ENCODE results near the gene BCAR1.

The BCAR1 gene

DNA sequence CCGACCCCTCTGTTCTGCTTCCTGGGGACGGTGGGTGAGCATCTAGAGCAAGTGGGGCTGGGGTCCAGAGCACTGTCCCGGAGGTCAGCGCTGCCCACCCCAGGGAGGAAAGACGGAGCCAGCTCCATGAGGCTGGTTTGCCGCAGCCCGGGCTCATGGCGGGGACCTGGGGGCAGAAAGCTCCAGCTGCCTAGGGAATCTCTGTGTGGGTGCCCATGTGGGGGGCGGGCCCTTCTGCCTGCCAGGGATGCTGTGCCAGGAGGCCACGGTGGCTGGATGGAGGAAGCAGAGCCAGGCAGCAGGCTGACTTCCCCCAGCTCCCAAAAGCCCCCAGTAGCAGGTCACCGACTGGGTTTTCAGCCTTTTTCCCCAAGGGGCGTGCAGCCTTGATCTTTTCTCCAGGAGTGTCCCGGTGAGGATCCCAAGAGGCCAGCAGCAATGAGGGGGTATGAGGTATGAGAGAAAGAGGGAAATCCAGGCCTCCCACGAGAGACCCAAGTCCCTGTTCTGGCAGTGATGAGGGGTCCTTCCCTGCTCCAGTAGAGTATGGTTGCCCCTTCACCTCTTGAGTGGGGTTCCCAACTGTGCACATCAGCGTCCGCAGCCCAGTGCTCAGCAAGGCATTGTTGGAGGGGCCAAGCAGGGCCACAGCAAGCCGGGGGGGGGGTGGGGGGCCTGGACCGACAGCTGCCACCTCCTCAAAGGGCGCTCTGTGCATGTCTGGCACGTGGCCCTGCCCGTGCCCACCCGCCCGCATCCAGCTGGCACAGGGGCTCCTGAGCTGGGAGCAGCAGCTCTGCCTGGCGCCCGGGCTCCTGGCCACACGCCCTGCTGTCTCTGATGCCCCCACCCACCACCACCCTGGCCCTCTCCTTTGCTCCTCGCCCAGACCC, 15.6 kb upstream of the BCAR1 start:
- no peak for DNase-seq
- TF ChIP-seq, protein P1, sequence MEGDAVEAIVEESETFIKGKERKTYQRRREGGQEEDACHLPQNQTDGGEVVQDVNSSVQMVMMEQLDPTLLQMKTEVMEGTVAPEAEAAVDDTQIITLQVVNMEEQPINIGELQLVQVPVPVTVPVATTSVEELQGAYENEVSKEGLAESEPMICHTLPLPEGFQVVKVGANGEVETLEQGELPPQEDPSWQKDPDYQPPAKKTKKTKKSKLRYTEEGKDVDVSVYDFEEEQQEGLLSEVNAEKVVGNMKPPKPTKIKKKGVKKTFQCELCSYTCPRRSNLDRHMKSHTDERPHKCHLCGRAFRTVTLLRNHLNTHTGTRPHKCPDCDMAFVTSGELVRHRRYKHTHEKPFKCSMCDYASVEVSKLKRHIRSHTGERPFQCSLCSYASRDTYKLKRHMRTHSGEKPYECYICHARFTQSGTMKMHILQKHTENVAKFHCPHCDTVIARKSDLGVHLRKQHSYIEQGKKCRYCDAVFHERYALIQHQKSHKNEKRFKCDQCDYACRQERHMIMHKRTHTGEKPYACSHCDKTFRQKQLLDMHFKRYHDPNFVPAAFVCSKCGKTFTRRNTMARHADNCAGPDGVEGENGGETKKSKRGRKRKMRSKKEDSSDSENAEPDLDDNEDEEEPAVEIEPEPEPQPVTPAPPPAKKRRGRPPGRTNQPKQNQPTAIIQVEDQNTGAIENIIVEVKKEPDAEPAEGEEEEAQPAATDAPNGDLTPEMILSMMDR (IDR thresholded peaks at IDR 0.05; ENCODE audit: low read depth, low read length) = no peak

DNA sequence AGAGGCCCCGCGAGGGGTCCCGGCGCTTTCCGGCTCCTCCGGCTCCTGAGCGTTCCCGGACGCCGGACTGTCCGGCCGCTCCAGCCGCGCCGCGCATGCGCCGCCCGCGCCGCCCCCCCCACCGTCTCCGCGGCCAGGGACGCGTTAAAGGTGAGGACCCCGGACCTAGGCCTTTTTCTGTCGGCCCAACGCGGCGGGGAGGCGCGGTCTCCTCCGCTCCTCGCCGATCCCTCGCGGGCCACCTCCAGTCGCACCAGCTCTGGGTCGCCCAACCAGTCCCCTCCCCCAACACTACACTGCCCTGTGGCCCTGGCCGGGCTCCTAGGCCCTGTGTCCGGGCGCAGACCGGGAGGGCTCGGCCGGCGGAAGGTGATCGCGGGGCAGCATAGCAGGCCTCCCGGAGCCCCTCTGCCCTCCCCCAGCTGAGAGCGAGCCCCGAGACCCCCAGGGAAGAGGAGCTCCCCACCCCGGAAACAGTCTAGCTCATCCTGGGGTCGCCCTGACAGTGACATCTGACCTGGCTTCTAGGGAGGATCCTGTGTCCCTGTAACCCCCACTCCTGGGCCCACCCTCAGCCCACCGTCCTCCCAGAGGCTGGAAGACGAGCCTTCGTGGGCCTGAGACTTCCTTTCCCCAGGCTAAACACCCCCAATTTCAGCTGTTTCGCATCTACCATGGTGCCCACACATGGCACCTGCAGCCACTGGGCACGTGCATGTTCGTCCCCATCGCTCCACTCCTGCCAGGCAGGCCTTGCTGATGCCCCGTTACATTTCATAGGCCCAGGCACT, 14.7 kb upstream of the BCAR1 start:
- peak; percentile 80 for DNase-seq
- Histone ChIP-seq H3K9me3 (no peaks in the 10 kb centered on the region), H3K27me3 (no peaks in the 10 kb centered on the region), H3K36me3 (no peaks in the 10 kb centered on the region), H3K4me1 (peaks cover 23% of the 10 kb centered on the region), H3K4me3 (ENCODE audit: low read depth, low read length) (peak overlapping the region; percentile 95)
- TF ChIP-seq, protein P1 (IDR thresholded peaks at IDR 0.05; ENCODE audit: low read depth, low read length) = no peak

More for the DNA sequence above, 15.6 kb upstream of the BCAR1 start:
- Histone ChIP-seq H3K27me3 (no peaks in the 10 kb centered on the region), H3K9me3 (no peaks in the 10 kb centered on the region), H3K4me1 (peaks cover 23% of the 10 kb centered on the region), H3K36me3 (no peaks in the 10 kb centered on the region), H3K4me3 (ENCODE audit: low read depth, low read length) (peak overlapping the region; percentile 95)

DNA sequence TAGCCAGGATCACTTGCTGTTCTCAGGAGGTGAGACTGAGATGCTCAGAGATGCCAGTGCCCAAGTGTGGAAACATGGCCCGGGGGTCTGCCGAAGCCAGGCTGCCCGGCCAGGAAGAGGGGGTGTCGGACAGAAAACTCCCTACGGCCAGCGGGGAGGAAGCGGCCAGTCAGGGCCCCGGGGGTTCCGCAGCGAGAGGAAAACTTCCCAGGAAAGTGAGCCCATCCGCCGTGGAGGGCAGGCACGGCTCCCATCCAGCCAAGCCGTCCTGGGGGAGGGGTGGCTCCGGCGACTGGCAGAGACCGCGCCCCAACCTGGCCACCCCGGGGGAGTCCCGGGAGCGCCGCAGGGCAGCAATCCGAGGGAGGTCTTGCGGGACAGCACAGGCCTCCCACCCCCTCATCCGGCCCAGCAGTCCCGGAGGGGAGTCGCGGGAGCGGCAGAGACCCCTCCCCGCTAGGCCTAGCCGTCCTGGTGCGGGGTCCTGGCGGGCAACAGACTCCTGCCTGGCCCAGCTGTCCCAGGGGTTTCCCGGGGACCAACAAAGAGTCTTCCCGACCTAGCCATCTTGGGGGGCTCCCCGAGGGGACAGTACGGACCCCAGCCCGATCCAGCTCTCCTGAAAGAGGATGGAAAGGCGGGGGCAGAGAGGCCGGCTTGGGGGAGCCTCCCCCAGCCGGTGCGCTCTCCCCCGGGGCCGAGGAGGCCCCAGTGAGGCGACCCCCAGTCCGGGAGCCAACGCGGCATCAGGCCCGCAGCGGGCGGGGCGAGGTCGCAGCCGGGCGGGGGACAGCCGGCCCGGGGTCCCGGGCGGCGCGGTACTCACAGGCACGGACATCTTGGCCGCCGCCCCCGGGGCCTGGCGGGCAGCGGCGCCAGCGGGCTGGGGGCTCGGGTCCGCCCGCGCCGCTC, 13.8 kb upstream of the BCAR1 start:
- peak; percentile 58 for DNase-seq
- TF ChIP-seq, protein P1 (IDR thresholded peaks at IDR 0.05; ENCODE audit: low read depth, low read length) = no peak
- Histone ChIP-seq H3K9me3 (no peaks in the 10 kb centered on the region), H3K4me3 (ENCODE audit: low read depth, low read length) (peak overlapping the region; percentile 95), H3K36me3 (no peaks in the 10 kb centered on the region), H3K4me1 (peaks cover 23% of the 10 kb centered on the region), H3K27me3 (no peaks in the 10 kb centered on the region)

DNA sequence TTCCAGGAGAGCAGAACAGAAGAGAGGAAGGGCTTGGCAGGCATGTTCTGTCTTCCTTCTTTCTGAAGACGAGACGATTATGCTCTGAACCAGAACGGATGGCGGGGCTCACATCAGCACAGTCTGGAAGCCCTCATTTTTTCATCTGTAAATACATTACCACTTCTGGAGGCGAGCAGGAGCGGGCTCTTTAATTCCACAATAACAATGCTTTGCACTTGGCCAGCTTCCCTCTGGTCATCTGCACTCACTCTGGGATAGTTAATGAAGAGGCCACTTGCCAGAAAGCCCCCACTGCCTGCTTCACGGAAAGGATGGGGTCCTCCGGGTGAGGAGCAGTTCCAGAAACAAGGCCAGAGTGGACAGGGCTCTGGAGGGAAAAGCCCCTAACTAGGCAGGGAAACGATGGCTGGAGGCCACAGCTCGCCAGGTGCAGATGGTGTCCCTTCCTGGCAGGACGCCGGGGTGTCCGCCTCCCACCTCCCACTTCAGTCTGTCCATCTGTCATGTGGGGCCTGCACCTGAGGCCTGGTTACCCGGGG, 13.1 kb upstream of the BCAR1 start:
- Histone ChIP-seq H3K9me3 (no peaks in the 10 kb centered on the region), H3K27me3 (no peaks in the 10 kb centered on the region), H3K4me1 (peaks cover 23% of the 10 kb centered on the region), H3K4me3 (ENCODE audit: low read depth, low read length) (peak overlapping the region; percentile 95), H3K36me3 (no peaks in the 10 kb centered on the region)
- TF ChIP-seq, protein P1 (IDR thresholded peaks at IDR 0.05; ENCODE audit: low read depth, low read length) = no peak
- no peak for DNase-seq

DNA sequence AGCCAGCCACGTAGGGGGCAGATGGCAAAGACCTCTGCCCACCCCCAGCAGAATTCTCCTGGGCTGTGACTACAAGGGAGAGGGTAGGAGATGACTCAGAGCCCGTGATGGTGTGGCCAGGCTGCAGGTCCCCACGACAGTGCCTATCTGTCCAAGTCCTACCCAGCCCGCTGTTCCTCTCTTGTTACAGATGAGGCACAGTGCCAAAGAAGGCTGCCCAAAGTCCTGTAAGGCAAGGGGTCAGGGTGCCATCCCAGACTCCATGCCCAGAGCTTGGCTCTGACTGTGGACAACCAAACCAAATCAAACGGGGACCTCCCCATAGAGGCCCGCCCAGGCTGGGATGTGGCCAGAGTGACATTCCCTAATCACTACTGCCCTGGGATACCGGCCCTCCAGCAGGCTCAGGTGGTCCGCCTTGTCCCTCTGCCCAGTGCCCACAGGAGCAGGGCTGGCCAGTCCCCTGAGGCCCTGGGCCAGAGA, 12.6 kb upstream of the BCAR1 start:
- H3K27me3 ChIP-seq = no peaks in the 10 kb centered on the region
- H3K4me3 ChIP-seq (ENCODE audit: low read depth, low read length) = peak overlapping the region; percentile 95
- no peaks in the 10 kb centered on the region for H3K9me3 ChIP-seq
- TF ChIP-seq, protein P1 (IDR thresholded peaks at IDR 0.05; ENCODE audit: low read depth, low read length) = no peak
- H3K4me1 ChIP-seq = peaks cover 23% of the 10 kb centered on the region
- no peaks in the 10 kb centered on the region for H3K36me3 ChIP-seq
- no peak for DNase-seq
